Measurements from ENCODE around the gene ZNF764. TPM values are rescaled to one million over a fixed set of nuclear protein-coding genes. Genes with fewer than 3 reads are reported as not detected.
A peak's percentile ranks its signal among the peaks of the same experiment; 100 is the strongest.

Gene ZNF764
- total and polyA plus RNA-seq, 9 of the 15 experiments (the other 6 are each of a cell fraction or from before 2014, with no cell fraction given), result 0.69 to 10.1 (median 4.1) TPM

GRCh38 chr16:30535777-30536190, 22.4 kb downstream of the ZNF764 start (continued):
- TF ChIP-seq DEAF1 (CRISPR knock-in tag; IDR thresholded peaks at IDR 0.05) (peak; percentile 43; the same call in 1 of the 2 replicates), MECOM (CRISPR knock-in tag; IDR thresholded peaks at IDR 0.05) (no peak), ZMIZ1 (IDR thresholded peaks at IDR 0.05; ENCODE audit: low read depth in 2 of 2, low read length in 2 of 2) (no peak), ZBTB17 (CRISPR knock-in tag; IDR thresholded peaks at IDR 0.05) (no peak), ZNF699 (CRISPR knock-in tag; IDR thresholded peaks at IDR 0.05; ENCODE audit: insufficient replicate concordance) (no peak), ZKSCAN1 (IDR thresholded peaks at IDR 0.05; ENCODE audit: low read depth, low read length) (peak; percentile 99), KLF16 (IDR thresholded peaks at IDR 0.05) (no peak), PRDM10 (IDR thresholded peaks at IDR 0.05; ENCODE audit: partially characterized antibody) (peak; percentile 12), PTRF (tag; IDR thresholded peaks at IDR 0.05) (no peak), ARHGAP35 (IDR thresholded peaks at IDR 0.05; ENCODE audit: partially characterized antibody) (no peak), ZNF175 (CRISPR knock-in tag; IDR thresholded peaks at IDR 0.05; ENCODE audit: low read depth) (no peak), CC2D1A (IDR thresholded peaks at IDR 0.05) (peak; percentile 73), ZBTB49 (CRISPR knock-in tag; IDR thresholded peaks at IDR 0.05; ENCODE audit: borderline replicate concordance) (no peak), XRCC3 (IDR thresholded peaks at IDR 0.05) (no peak), ZNF197 (CRISPR knock-in tag; IDR thresholded peaks at IDR 0.05; ENCODE audit: low read depth) (no peak), ETS1 (conservative IDR thresholded peaks at IDR 0.05; ENCODE audit: control insufficient read depth, low read depth, low read length) (no peak; the same call in 1 of the 2 replicates)

Data from K562 (cell line).